H1 (cell line): ENCODE measurements around the gene CHN2. TPM values are rescaled to one million over a fixed set of nuclear protein-coding genes. Genes with fewer than 3 reads are reported as not detected.

Experiments used
- ASH2L ChIP-seq: fragments of 200-600, 300-600 bp; sonication (generic); IDR thresholded peaks from one replicate; pipeline ENCODE4 v1.7.1; 2017; ENCODE audit warnings: low read length
- CBX5 ChIP-seq: fragments of 300-800, 300-1000 bp; sonication (generic); IDR thresholded peaks from 2 replicates; pipeline ENCODE4 v1.7.1; 2016; ENCODE audit warnings: antibody characterized with exemption, low read length, low read depth
- CBX8 ChIP-seq: fragments of 300-800, 300-1000 bp; sonication (generic); IDR thresholded peaks from 2 replicates; pipeline ENCODE4 v1.7.1; 2016; ENCODE audit warnings: low read depth, low read length, borderline replicate concordance
- EZH2 ChIP-seq: fragments of 200-600 bp; sonication (generic); IDR thresholded peaks from 2 replicates; pipeline ENCODE4 v1.7.1; 2012; ENCODE audit warnings: low read depth, mild to moderate bottlenecking, moderate library complexity, low read length, inconsistent platforms; ENCODE audit not compliant: severe bottlenecking
- HDAC6 ChIP-seq: IDR thresholded peaks from one replicate; pipeline ENCODE4 v1.7.1; 2012; ENCODE audit warnings: low read depth, mild to moderate bottlenecking, inconsistent platforms, low read length, moderate library complexity
- NANOG ChIP-seq: IDR thresholded peaks from 2 replicates; pipeline ENCODE4 v1.6.1; 2011; ENCODE audit warnings: low read length, low read depth, mild to moderate bottlenecking, inconsistent platforms; ENCODE audit not compliant: insufficient read depth, poor library complexity, severe bottlenecking
- PHF8 ChIP-seq: fragments of 200-600 bp; sonication (generic); conservative IDR thresholded peaks from 2 replicates; pipeline ENCODE4 v1.7.1; 2012; ENCODE audit warnings: low read depth, mild to moderate bottlenecking, inconsistent platforms, low read length, moderate library complexity
- RNF2 ChIP-seq: fragments of 200-900, 300-1000 bp; sonication (generic); IDR thresholded peaks from 2 replicates; pipeline ENCODE4 v1.7.1; 2016; ENCODE audit warnings: borderline replicate concordance, low read depth, mild to moderate bottlenecking, antibody characterized with exemption, low read length; ENCODE audit not compliant: poor library complexity, severe bottlenecking; ENCODE audit errors: missing control alignments
- SP1 ChIP-seq: IDR thresholded peaks from 2 replicates; pipeline ENCODE4 v1.6.1; 2011; ENCODE audit warnings: low read depth, low read length
- SP4 ChIP-seq: IDR thresholded peaks from 2 replicates; pipeline ENCODE4 v1.6.1; 2012; ENCODE audit warnings: low read length, inconsistent platforms
- TAF7 ChIP-seq: optimal IDR thresholded peaks from 2 replicates; pipeline ENCODE3; 2011; ENCODE audit warnings: low read depth, mild to moderate bottlenecking, inconsistent platforms, low read length, moderate library complexity, borderline replicate concordance
- polyA plus RNA-seq, 7 experiments: library from polyadenylated mRNA; depleted of rRNA in 3 of 7; stranded (reverse) in 5 of 7; unstranded in 2 of 7; fragments of >200 nt in 5 of 7; fragments of 200-250 nt in 2 of 7; gene quantifications; 1 replicate in 5 of 7; 2 replicates in 1 of 7; 4 replicates in 1 of 7; pipeline versions ENCODE4 v1.2.1 to v1.2.3, GENCODE V29; 2011 to 2013; ENCODE audit warnings: missing spikeins in 2 of 7, mixed read lengths in 2 of 7
- total RNA-seq: library from RNA; stranded (reverse); fragmentation: NEBNext Ultra II Directional; extraction: Animal tissue kit (Norgen Biotek cat#: 25700); gene quantifications from 2 replicates; pipeline ENCODE4 v1.2.1, GENCODE V29; 2021
- TF ChIP-seq, protein P1 (sequence below): fragments of 300-600 bp; sonication (generic); IDR thresholded peaks from 2 replicates; pipeline ENCODE4 v1.7.1; 2012; ENCODE audit warnings: low read length, moderate library complexity, mild to moderate bottlenecking, inconsistent platforms; ENCODE audit not compliant: insufficient replicate concordance

The CHN2 gene
- total and polyA plus RNA-seq, 2 of the 8 experiments (the other 6 are each of a cell fraction or from before 2014, with no cell fraction given): 2.9 to 4.8 TPM

DNA sequence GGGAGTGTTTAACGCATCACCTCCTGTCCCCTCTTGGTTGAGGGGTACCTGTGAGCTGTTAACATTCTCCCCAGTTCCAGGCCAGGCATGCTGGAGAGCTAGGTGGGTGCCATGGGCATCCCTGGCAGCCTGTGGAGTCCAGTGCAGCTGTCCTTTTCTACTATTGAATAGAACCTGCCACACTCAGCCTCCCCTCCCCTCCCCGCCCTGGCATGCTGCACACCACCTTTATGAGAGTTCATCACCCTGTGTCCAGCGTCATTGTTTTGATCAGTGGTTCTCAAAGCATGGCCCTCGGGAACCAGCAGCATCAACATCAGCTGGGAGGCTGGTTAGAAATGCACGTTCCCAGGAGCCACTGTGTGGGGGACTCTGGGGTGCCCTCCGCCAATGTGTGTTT lies 211.8 kb downstream of the CHN2 start (continued):
- TF ChIP-seq, protein P1, sequence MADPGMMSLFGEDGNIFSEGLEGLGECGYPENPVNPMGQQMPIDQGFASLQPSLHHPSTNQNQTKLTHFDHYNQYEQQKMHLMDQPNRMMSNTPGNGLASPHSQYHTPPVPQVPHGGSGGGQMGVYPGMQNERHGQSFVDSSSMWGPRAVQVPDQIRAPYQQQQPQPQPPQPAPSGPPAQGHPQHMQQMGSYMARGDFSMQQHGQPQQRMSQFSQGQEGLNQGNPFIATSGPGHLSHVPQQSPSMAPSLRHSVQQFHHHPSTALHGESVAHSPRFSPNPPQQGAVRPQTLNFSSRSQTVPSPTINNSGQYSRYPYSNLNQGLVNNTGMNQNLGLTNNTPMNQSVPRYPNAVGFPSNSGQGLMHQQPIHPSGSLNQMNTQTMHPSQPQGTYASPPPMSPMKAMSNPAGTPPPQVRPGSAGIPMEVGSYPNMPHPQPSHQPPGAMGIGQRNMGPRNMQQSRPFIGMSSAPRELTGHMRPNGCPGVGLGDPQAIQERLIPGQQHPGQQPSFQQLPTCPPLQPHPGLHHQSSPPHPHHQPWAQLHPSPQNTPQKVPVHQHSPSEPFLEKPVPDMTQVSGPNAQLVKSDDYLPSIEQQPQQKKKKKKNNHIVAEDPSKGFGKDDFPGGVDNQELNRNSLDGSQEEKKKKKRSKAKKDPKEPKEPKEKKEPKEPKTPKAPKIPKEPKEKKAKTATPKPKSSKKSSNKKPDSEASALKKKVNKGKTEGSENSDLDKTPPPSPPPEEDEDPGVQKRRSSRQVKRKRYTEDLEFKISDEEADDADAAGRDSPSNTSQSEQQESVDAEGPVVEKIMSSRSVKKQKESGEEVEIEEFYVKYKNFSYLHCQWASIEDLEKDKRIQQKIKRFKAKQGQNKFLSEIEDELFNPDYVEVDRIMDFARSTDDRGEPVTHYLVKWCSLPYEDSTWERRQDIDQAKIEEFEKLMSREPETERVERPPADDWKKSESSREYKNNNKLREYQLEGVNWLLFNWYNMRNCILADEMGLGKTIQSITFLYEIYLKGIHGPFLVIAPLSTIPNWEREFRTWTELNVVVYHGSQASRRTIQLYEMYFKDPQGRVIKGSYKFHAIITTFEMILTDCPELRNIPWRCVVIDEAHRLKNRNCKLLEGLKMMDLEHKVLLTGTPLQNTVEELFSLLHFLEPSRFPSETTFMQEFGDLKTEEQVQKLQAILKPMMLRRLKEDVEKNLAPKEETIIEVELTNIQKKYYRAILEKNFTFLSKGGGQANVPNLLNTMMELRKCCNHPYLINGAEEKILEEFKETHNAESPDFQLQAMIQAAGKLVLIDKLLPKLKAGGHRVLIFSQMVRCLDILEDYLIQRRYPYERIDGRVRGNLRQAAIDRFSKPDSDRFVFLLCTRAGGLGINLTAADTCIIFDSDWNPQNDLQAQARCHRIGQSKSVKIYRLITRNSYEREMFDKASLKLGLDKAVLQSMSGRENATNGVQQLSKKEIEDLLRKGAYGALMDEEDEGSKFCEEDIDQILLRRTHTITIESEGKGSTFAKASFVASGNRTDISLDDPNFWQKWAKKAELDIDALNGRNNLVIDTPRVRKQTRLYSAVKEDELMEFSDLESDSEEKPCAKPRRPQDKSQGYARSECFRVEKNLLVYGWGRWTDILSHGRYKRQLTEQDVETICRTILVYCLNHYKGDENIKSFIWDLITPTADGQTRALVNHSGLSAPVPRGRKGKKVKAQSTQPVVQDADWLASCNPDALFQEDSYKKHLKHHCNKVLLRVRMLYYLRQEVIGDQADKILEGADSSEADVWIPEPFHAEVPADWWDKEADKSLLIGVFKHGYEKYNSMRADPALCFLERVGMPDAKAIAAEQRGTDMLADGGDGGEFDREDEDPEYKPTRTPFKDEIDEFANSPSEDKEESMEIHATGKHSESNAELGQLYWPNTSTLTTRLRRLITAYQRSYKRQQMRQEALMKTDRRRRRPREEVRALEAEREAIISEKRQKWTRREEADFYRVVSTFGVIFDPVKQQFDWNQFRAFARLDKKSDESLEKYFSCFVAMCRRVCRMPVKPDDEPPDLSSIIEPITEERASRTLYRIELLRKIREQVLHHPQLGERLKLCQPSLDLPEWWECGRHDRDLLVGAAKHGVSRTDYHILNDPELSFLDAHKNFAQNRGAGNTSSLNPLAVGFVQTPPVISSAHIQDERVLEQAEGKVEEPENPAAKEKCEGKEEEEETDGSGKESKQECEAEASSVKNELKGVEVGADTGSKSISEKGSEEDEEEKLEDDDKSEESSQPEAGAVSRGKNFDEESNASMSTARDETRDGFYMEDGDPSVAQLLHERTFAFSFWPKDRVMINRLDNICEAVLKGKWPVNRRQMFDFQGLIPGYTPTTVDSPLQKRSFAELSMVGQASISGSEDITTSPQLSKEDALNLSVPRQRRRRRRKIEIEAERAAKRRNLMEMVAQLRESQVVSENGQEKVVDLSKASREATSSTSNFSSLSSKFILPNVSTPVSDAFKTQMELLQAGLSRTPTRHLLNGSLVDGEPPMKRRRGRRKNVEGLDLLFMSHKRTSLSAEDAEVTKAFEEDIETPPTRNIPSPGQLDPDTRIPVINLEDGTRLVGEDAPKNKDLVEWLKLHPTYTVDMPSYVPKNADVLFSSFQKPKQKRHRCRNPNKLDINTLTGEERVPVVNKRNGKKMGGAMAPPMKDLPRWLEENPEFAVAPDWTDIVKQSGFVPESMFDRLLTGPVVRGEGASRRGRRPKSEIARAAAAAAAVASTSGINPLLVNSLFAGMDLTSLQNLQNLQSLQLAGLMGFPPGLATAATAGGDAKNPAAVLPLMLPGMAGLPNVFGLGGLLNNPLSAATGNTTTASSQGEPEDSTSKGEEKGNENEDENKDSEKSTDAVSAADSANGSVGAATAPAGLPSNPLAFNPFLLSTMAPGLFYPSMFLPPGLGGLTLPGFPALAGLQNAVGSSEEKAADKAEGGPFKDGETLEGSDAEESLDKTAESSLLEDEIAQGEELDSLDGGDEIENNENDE: no peak
- TF ChIP-seq EZH2 (no peak), NANOG (no peak), HDAC6 (no peak), RNF2 (no peak), PHF8 (no peak), SP4 (no peak), ASH2L (no peak), CBX8 (no peak), TAF7 (no peak), SP1 (no peak), CBX5 (no peak)
